Fibroblast of skin of abdomen (primary cell): Measurements from ENCODE around the gene TTBK1.
A peak's percentile ranks its signal among the peaks of the same experiment; 100 is the strongest.

ENCODE experiments used
- DNase-seq: peaks from one replicate; pipeline ENCODE4 v3.0.0-alpha.2; 2013

TTBK1 gene

GRCh38 chr6:43273707-43274106, 30.4 kb downstream of the TTBK1 start:
- no peak for DNase-seq

GRCh38 chr6:43274127-43274915, 31.0 kb downstream of the TTBK1 start:
- no peak for DNase-seq

- DNase-seq, result no peak
Measured at GRCh38 chr6:43274916-43275597, 31.8 kb downstream of the TTBK1 start.

DNA sequence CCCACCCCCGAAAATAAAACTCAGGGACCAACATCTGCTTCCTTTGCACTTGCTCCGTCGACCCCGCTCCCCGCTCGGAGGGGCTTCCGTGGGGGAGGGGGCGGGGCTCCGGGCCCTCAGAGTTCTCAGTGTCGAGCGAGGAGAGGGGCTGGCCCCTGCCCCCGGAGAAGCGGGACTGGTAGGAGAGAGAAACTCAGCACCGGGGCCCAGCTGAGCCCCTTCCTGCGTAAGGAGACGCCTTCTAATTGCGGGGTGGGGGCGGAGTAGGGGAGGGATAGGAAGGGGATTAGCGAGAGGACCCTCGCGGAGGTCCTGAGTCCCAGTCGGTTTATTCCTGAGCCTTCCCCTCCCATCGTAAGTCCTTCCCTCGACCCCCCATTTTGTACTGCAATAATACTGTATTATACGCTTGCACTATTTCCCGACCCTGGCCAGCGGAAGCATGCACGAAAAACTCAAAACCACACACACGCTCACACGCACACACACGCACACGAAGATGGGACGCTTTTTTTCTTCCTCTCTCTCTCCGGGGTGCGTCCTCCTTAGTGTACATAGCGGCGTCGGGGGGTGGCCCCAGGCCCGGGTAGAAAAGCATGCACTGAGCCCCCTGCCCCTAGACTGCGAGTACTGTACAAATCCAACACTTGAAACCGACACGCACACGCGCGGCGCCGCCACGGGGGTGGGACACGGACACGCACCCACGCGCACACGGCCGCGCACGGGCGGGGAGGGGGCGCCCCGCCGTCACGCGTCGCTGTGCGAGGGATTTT, 32.7 kb downstream of the TTBK1 start:
- no peak for DNase-seq

- no peak for DNase-seq
Measured at GRCh38 chr6:43276577-43277305, 33.5 kb downstream of the TTBK1 start.

DNA sequence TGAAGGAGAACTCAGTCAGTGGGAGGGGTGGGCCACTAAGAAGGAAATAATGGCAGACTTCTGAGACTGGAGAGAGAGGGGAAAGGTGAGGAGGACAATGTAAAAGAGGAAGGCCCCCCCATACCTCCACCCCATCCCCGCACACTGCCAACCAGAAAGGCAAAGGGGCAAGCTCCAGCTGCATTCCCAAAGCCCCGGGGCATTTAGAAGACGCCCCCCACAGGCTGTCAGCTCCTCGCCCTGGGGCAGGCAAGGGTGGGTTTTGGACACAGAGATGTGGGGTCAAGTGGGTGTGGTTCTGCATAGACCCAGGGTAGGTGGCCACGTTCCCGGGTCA, 34.0 kb downstream of the TTBK1 start:
- no peak for DNase-seq

GRCh38 chr6:43277643-43278523, 34.6 kb downstream of the TTBK1 start:
- peak; percentile 26 for DNase-seq

GRCh38 chr6:43278524-43279078, 35.3 kb downstream of the TTBK1 start:
- DNase-seq, result peak; percentile 62

DNA sequence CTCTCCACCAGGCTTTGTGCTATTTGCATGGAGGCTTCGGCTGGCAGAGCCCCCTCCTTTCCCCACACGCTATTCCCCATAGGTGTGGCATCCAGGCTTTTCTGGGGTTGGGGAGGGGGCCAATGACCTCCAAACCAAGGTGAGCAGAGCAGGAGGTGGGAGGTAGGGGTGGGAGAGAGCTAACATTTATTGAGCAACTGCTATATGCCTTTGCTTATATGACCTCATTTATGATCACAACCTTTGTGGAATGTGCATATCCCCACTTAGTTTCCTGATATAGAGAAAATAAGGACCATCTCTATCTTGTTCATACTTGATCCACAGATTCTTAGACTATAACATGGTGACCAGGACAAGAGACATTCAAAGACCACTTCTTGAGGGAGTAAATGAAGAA, 37.0 kb downstream of the TTBK1 start:
- no peak for DNase-seq

DNA sequence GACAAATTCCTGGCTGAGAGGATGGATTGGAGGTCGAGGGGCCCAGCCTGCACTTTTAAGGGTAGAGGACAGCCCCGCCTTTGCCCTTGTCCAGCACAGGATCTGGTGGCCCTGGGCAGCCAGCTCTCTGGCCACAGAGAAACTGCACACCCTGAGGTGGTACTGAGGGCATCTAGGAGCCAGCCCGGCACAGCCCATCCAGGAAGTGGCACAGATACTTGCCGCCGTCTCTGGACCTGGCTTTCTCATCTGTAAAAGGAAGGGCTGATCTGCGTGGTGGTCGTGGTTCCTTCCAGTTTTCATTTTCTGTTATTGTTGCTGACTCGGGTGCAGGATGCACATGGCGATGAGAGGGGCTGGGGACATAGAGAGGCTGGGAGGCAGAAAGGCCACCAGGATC, 38.8 kb downstream of the TTBK1 start:
- DNase-seq, result no peak

- DNase-seq, result no peak
Measured at GRCh38 chr6:43282636-43283513, 39.6 kb downstream of the TTBK1 start.

- DNase-seq, result no peak
Measured at GRCh38 chr6:43283514-43283901, 40.2 kb downstream of the TTBK1 start.

DNA sequence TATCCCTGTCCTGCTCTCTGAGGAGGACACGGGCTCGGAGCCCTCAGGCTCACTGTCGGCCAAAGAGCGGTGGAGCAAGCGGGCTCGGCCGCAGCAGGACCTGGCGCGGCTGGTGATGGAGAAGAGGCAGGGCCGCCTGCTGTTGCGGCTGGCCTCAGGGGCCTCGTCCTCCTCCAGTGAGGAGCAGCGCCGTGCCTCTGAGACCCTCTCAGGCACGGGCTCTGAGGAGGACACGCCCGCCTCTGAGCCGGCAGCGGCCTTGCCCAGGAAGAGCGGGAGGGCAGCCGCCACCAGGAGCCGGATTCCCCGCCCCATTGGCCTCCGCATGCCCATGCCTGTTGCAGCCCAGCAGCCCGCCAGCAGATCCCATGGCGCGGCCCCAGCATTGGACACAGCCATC, 40.6 kb downstream of the TTBK1 start:
- DNase-seq, result no peak

DNA sequence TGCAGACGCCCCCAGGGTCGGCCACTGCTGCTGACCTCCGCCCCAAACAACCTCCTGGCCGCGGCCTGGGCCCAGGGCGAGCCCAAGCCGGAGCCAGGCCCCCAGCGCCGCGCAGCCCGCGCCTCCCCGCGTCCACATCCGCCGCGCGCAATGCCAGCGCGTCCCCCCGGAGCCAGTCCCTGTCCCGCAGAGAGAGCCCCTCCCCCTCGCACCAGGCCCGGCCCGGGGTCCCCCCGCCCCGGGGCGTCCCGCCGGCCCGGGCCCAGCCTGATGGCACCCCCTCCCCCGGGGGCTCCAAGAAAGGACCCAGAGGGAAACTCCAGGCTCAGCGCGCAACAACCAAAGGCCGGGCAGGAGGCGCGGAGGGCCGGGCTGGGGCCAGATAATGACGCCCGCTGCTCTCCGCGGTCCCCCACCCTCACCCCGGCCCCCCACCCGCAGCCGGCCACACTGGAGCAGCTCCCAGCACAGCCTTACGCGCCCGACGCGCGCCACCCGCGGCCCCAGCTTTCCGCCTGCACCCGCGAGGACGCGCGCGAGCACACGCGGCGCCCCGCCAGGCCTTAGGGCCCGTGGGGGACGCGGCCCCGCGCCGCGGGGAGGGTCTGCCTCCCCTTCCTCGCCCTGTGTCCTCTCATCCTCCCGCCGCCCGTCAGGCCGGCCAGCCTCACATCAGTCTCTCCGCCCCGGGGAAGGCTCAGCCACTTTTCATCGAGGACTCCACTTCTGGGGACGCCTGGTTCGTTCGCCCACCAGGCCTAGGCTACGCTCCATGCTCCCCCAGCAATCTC, 41.9 kb downstream of the TTBK1 start:
- no peak for DNase-seq

- DNase-seq, result no peak
Measured at GRCh38 chr6:43285832-43286231, 42.6 kb downstream of the TTBK1 start.

DNA sequence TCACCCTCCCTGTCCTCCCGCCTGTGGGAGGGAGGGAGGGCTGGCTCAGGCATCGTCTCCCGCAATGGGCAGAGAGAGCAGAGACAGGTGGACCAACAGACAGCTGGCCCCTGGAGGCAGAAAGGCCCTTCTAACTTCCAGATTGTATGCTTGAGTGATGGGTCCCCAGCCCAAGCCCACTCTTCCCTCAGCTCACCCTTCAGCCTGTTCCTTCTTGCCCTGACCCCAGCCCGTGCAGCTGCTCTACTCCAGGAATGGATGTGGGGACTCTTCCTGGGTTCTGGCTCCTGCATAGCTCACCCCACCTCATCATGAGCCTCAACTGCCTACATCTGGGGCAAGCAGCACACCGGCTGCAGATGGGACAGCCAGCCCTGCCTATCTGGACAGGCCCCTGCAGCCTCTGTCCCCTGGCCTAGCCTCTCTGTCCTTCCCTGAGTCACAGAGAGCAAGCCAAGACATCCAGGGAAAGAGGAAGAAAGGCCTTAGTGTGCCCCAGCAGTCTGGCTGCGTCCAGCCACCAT, 43.2 kb downstream of the TTBK1 start:
- DNase-seq, result no peak

DNA sequence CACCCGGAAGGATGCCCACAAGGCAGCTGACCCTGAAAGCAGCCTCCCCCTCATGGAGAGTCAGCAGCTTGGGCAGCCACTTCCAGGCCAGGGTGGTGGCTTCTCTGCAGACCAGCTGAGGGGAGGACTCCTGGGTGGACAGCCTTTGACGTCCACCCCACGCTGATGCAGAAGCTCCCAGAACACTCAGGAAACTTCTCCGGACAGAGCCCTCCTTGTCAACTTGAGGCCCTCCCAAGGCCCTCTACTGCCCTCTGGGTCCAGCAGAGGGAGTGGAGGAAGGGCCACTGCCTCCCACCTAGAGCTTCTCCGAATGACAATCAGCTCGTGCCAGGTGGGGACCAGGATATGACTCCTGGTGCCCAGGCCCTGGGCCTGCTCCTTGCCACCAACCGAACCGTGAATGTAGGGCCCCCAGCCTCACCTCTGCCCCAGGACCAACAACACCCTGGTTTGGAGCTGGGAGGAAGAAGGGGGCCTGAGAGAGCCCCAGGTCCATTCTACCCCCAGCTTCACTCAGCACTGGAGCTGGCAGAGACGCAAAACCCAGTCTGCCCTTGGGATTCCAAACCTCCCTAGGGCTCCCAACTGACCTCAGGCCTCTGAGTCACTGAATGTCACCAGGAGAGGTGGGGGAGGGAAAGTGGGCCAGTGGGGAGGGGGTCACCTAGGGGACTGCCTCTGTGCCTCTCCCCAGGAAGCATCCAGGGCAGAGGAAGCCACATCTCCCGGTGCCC, 43.9 kb downstream of the TTBK1 start:
- DNase-seq, result no peak
